OCI-LY7 (cell line): Measurements from ENCODE around the gene MAP3K5. TPM values are rescaled to one million over a fixed set of nuclear protein-coding genes. Genes with fewer than 3 reads are reported as not detected.
"Not testable (repeated sequence)": the region's sequence is repeated elsewhere in the genome, so short reads cannot be mapped to it uniquely, and the experiment has no call there.

Source experiments
- BruUV-seq: library from RNA; stranded (reverse); fragments of 400-500 nt; replicated peaks from 2 replicates; lab custom pipeline; 2021; lab: Mats Ljungman, UMichigan
- CTCF ChIA-PET: fragments of 300-600 bp; sonication (Branson Sonifier 250); formaldehyde crosslinking; loops from one replicate; lab custom pipeline; 2022; ENCODE audit warnings: antibody characterized with exemption; ENCODE audit not compliant: unreplicated experiment; lab: Charles Lee
- POLR2A ChIA-PET: fragments of 300-600 bp; sonication (Branson Sonifier 250); formaldehyde crosslinking; loops from one replicate; lab custom pipeline; 2022; ENCODE audit warnings: antibody characterized with exemption; lab: Charles Lee
- DNase-seq: peaks from one replicate; pipeline ENCODE4 v3.0.0-alpha.2; 2015; ENCODE audit warnings: low spot score
- H2AFZ ChIP-seq: fragments of 200-600 bp; sonication (generic), shearing (Covaris generic); 2 replicates; pipeline ENCODE4 v1.6.1; 2014; ENCODE audit warnings: mild to moderate bottlenecking, antibody characterized with exemption, low read length, moderate library complexity
- H3K27ac ChIP-seq: fragments of 200-600 bp; sonication (generic); 2 replicates; pipeline ENCODE4 v1.5.1; 2014; ENCODE audit warnings: mixed run types, low read depth, mild to moderate bottlenecking, moderate library complexity, low read length, inconsistent platforms; ENCODE audit not compliant: poor library complexity, severe bottlenecking
- H3K36me3 ChIP-seq: fragments of 200-600 bp; sonication (generic); 2 replicates; pipeline ENCODE4 v1.6.1; 2014; ENCODE audit warnings: mild to moderate bottlenecking, antibody characterized with exemption, low read length, moderate library complexity, mixed read lengths; ENCODE audit not compliant: insufficient read depth
- H3K4me1 ChIP-seq: fragments of 200-600 bp; sonication (generic); 2 replicates; pipeline ENCODE4 v1.5.1; 2014; ENCODE audit warnings: mild to moderate bottlenecking, low read length; ENCODE audit not compliant: insufficient read depth, poor library complexity, severe bottlenecking
- H3K4me2 ChIP-seq: fragments of 200-600 bp; sonication (generic); 2 replicates; pipeline ENCODE4 v1.6.1; 2014; ENCODE audit warnings: mild to moderate bottlenecking, low read length
- H3K4me3 ChIP-seq: fragments of 200-600 bp; sonication (generic); 2 replicates; pipeline ENCODE4 v1.5.1; 2014; ENCODE audit warnings: mild to moderate bottlenecking, low read depth, low read length; ENCODE audit not compliant: poor library complexity, severe bottlenecking
- H3K79me2 ChIP-seq: fragments of 200-600 bp; sonication (generic); 2 replicates; pipeline ENCODE4 v1.6.1; 2016; ENCODE audit warnings: low read depth, mild to moderate bottlenecking, low read length, moderate library complexity, mixed read lengths; ENCODE audit not compliant: insufficient read depth
- H3K9me2 ChIP-seq: fragments of 200-600 bp; sonication (generic); 2 replicates; pipeline ENCODE4 v1.6.1; 2016; ENCODE audit warnings: mild to moderate bottlenecking, low read length, mixed read lengths; ENCODE audit not compliant: insufficient read depth
- H3K9me3 ChIP-seq: fragments of 200-600 bp; sonication (generic); 2 replicates; pipeline ENCODE4 v1.6.1; 2014; ENCODE audit warnings: mild to moderate bottlenecking, mixed run types, low read length, mixed read lengths
- H4K20me1 ChIP-seq: fragments of 200-600 bp; sonication (generic); 2 replicates; pipeline ENCODE4 v1.6.1; 2014; ENCODE audit warnings: mild to moderate bottlenecking, antibody characterized with exemption, low read length, moderate library complexity, mixed read lengths; ENCODE audit not compliant: insufficient read depth
- CTCF ChIP-seq: fragments of 200-600 bp; sonication (generic); conservative IDR thresholded peaks from 2 replicates; pipeline ENCODE4 v1.5.1; 2014; ENCODE audit warnings: mild to moderate bottlenecking, antibody characterized with exemption, low read length, moderate library complexity, mixed read lengths
- EZH2phosphoT487 ChIP-seq: fragments of 200-600 bp; sonication (generic); IDR thresholded peaks from 2 replicates; pipeline ENCODE4 v1.6.1; 2018; ENCODE audit warnings: low read depth, borderline replicate concordance, mild to moderate bottlenecking, mixed run types, antibody characterized with exemption, low read length, moderate library complexity, mixed read lengths
- intact Hi-C: fragments of 100-400 bp; cut with micrococcal nuclease; formaldehyde crosslinking; loops from one replicate; pipeline ENCODE4 v1.10.0; 2022; ENCODE audit not compliant: unreplicated experiment
- total RNA-seq, 2 experiments: library from RNA; depleted of rRNA in 1 of 2; stranded (reverse); fragments of >200 nt in 1 of 2; shearing (Covaris generic) in 1 of 2; gene quantifications; 2 replicates each; pipeline ENCODE4 v1.2.3, GENCODE V29; 2014 to 2022

The MAP3K5 gene
- total RNA-seq, 2 experiments from 2014 or later = 13.8 to 16.6 TPM

- ChIA-PET POLR2A (interaction anchor here (0.7 to 1.5 kb wide), 2 partner anchors 9 to 26 kb away, joined by 5 read pairs; no protein-coding TSS in a partner anchor), CTCF (interaction anchor here (1.4 kb wide), 1 partner anchor 99 kb away, joined by 5 read pairs; the partner anchor contains the start of gene MAP3K5)
- intact Hi-C loops = no loop called here
- Histone ChIP-seq H2AFZ (no peak overlapping the region), H3K4me1 (no peaks in the 10 kb centered on the region), H3K9me3 (no peaks in the 10 kb centered on the region), H4K20me1 (no peaks in the 10 kb centered on the region), H3K4me2 (no peak overlapping the region), H3K36me3 (peaks cover 42% of the 10 kb centered on the region), H3K27ac (no peak overlapping the region), H3K79me2 (no peaks in the 10 kb centered on the region), H3K4me3 (no peak overlapping the region), H3K9me2 (no peaks in the 10 kb centered on the region)
- DNase-seq = no peak
- no TSS peak for BruUV-seq
- TF ChIP-seq CTCF (no peak), EZH2phosphoT487 (no peak)
These were observed 99.2 kb downstream of the MAP3K5 start for GRCh38 chr6:136693090-136693489.

- H3K9me3 ChIP-seq, BruUV-seq, H3K9me2 ChIP-seq, H3K79me2 ChIP-seq, DNase-seq, H3K4me3 ChIP-seq, H2AFZ ChIP-seq, intact Hi-C loops, CTCF ChIA-PET, H4K20me1 ChIP-seq, H3K4me2 ChIP-seq, H3K4me1 ChIP-seq, H3K27ac ChIP-seq: not testable (repeated sequence)
- peaks cover 23% of the 10 kb centered on the region for H3K36me3 ChIP-seq
- POLR2A ChIA-PET = interaction anchor here (1.1 kb wide), 1 partner anchor 10 kb away, joined by 3 read pairs; no protein-coding TSS in a partner anchor
These were observed 104.4 kb downstream of the MAP3K5 start for GRCh38 chr6:136687894-136688293.

GRCh38 chr6:136685540-136686108 lies 106.7 kb downstream of the MAP3K5 start:
- peaks cover 10% of the 10 kb centered on the region for H3K36me3 ChIP-seq
- no peaks in the 10 kb centered on the region for H3K9me3 ChIP-seq
- no peaks in the 10 kb centered on the region for H3K79me2 ChIP-seq
- H3K27ac ChIP-seq = no peak overlapping the region
- H4K20me1 ChIP-seq = no peaks in the 10 kb centered on the region
- no peak for DNase-seq
- no peak overlapping the region for H2AFZ ChIP-seq
- no peaks in the 10 kb centered on the region for H3K4me1 ChIP-seq
- intact Hi-C loops = no loop called here
- ChIA-PET CTCF (no interaction called here), POLR2A (interaction anchor here (1.2 to 2.4 kb wide), 2 partner anchors 13 to 32 kb away, joined by 5 read pairs; no protein-coding TSS in a partner anchor)
- no peaks in the 10 kb centered on the region for H3K9me2 ChIP-seq
- no peak overlapping the region for H3K4me2 ChIP-seq
- no TSS peak for BruUV-seq
- no peak for TF ChIP-seq EZH2phosphoT487
- TF ChIP-seq CTCF = no peak
- no peak overlapping the region for H3K4me3 ChIP-seq
